ENCODE measurements around the gene EVA1B.

Gene EVA1B

GRCh38 chr1:36345353-36345752 is 21.9 kb upstream of the EVA1B start:
- no peak for DNase-seq

- no peak for DNase-seq
Measured at GRCh38 chr1:36344395-36344680, 20.9 kb upstream of the EVA1B start.

GRCh38 chr1:36343651-36344394 is 20.4 kb upstream of the EVA1B start:
- no peak for DNase-seq

GRCh38 chr1:36342426-36343185 is 19.2 kb upstream of the EVA1B start:
- DNase-seq: peak; percentile 53

GRCh38 chr1:36341626-36342320 is 18.3 kb upstream of the EVA1B start:
- no peak for DNase-seq

- DNase-seq: no peak
Measured at GRCh38 chr1:36339615-36340014, 16.2 kb upstream of the EVA1B start.

- DNase-seq: no peak
Measured at GRCh38 chr1:36339215-36339614, 15.8 kb upstream of the EVA1B start.

- DNase-seq: no peak
Measured at GRCh38 chr1:36337830-36338229, 14.4 kb upstream of the EVA1B start.

- no peak for DNase-seq
Measured at GRCh38 chr1:36330940-36331339, 7.5 kb upstream of the EVA1B start.

- no peak for DNase-seq
Measured at GRCh38 chr1:36329817-36330216, 6.4 kb upstream of the EVA1B start.

- no peak for DNase-seq
Measured at GRCh38 chr1:36328713-36329112, 5.3 kb upstream of the EVA1B start.

GRCh38 chr1:36328088-36328480 is 4.6 kb upstream of the EVA1B start:
- DNase-seq: no peak

GRCh38 chr1:36327421-36328087 is 4.1 kb upstream of the EVA1B start:
- DNase-seq: no peak

- no peak for DNase-seq
Measured at GRCh38 chr1:36326499-36326898, 3.1 kb upstream of the EVA1B start.

- DNase-seq: no peak
Measured at GRCh38 chr1:36324353-36324703, 883 bp upstream of the EVA1B start.

- DNase-seq: no peak
Measured at GRCh38 chr1:36322786-36323635, 434 bp downstream of the EVA1B start.

- no peak for DNase-seq
Measured at GRCh38 chr1:36322041-36322785, 1.2 kb downstream of the EVA1B start.

GRCh38 chr1:36321119-36321951 is 2.1 kb downstream of the EVA1B start:
- no peak for DNase-seq

- DNase-seq: no peak
Measured at GRCh38 chr1:36320767-36321118, 2.7 kb downstream of the EVA1B start.

GRCh38 chr1:36320291-36320761 is 3.1 kb downstream of the EVA1B start:
- DNase-seq: no peak

GRCh38 chr1:36309397-36309796 is 14.0 kb downstream of the EVA1B start:
- DNase-seq: no peak

All from activated CD4-positive, alpha-beta T cell treated with anti-CD3 and anti-CD28 coated beads for 1 hour (primary cell).